GM23338 (cell line): Measurements from ENCODE around the gene PRR33. TPM values are rescaled to one million over a fixed set of nuclear protein-coding genes. Genes with fewer than 3 reads are reported as not detected.

Experiments used
- ATAC-seq: fragments of 200-7000 bp; cut with Tn5 transposase; 3 replicates; pipeline ENCODE4 v1.9.1; 2020
- DNase-seq: peaks from one replicate; pipeline ENCODE4 v3.0.0-alpha.2; 2015; ENCODE audit warnings: low spot score
- H2AFZ ChIP-seq: fragments of 200-600 bp; sonication (generic); 2 replicates; pipeline ENCODE4 v1.8.0; 2016; ENCODE audit warnings: antibody characterized with exemption, mild to moderate bottlenecking, moderate library complexity
- H3F3A ChIP-seq: fragments of 200-600 bp; sonication (generic); replicated peaks from 2 replicates; pipeline ENCODE4 v1.8.0; 2017; ENCODE audit warnings: antibody characterized with exemption, mixed run types, low read depth
- H3K27ac ChIP-seq: fragments of 200-600 bp; sonication (generic); 2 replicates; pipeline ENCODE4 v1.6.1; 2016; ENCODE audit warnings: low read depth
- H3K27me3 ChIP-seq: fragments of 200-600 bp; sonication (generic); 2 replicates; pipeline ENCODE4 v1.8.0; 2016; ENCODE audit warnings: mild to moderate bottlenecking, mixed run types, moderate library complexity; ENCODE audit not compliant: insufficient read depth
- H3K36me3 ChIP-seq: fragments of 200-600 bp; sonication (generic); 2 replicates; pipeline ENCODE4 v1.8.0; 2016; ENCODE audit warnings: mild to moderate bottlenecking; ENCODE audit not compliant: insufficient read depth
- H3K4me1 ChIP-seq: fragments of 200-600 bp; sonication (generic); 2 replicates; pipeline ENCODE4 v1.8.0; 2016; ENCODE audit warnings: mild to moderate bottlenecking, moderate library complexity; ENCODE audit not compliant: insufficient read depth
- H3K4me2 ChIP-seq: fragments of 200-600 bp; sonication (generic); 2 replicates; pipeline ENCODE4 v1.7.1; 2017; ENCODE audit warnings: mixed run types
- H3K4me3 ChIP-seq: fragments of 200-600 bp; sonication (generic); 2 replicates; pipeline ENCODE4 v1.6.1; 2016; ENCODE audit warnings: mixed run types
- H3K79me2 ChIP-seq: fragments of 200-600 bp; sonication (generic); replicated peaks from 2 replicates; pipeline ENCODE4 v1.8.0; 2017; ENCODE audit warnings: mild to moderate bottlenecking; ENCODE audit not compliant: insufficient read depth
- H3K9me2 ChIP-seq: fragments of 200-600 bp; sonication (generic); 2 replicates; pipeline ENCODE4 v1.8.0; 2017; ENCODE audit not compliant: insufficient read depth
- H4K20me1 ChIP-seq: fragments of 200-600 bp; sonication (generic); replicated peaks from 2 replicates; pipeline ENCODE4 v1.8.0; 2017; ENCODE audit warnings: mild to moderate bottlenecking; ENCODE audit not compliant: insufficient read depth
- H3K27ac Mint-ChIP-seq: 2 replicates; pipeline ENCODE4 v1.8.0; 2020; ENCODE audit warnings: inconsistent platforms, mild to moderate bottlenecking, moderate library complexity, mixed read lengths
- H3K27me3 Mint-ChIP-seq: 3 replicates; pipeline ENCODE4 v1.8.0; 2022; ENCODE audit warnings: low read depth, mild to moderate bottlenecking, moderate library complexity, mixed read lengths, inconsistent platforms; ENCODE audit not compliant: insufficient read depth, poor library complexity
- H3K36me3 Mint-ChIP-seq: 3 replicates; pipeline ENCODE4 v1.8.0; 2021; ENCODE audit warnings: low read depth, mild to moderate bottlenecking, inconsistent platforms, moderate library complexity, mixed read lengths
- H3K4me1 Mint-ChIP-seq: 3 replicates; pipeline ENCODE4 v1.8.0; 2020; ENCODE audit warnings: mild to moderate bottlenecking, inconsistent platforms, mixed read lengths
- H3K4me3 Mint-ChIP-seq: 3 replicates; pipeline ENCODE4 v1.8.0; 2021; ENCODE audit warnings: moderate library complexity, mild to moderate bottlenecking, inconsistent platforms, mixed read lengths
- H3K9me3 Mint-ChIP-seq: 3 replicates; pipeline ENCODE4 v1.8.0; 2020; ENCODE audit warnings: moderate library complexity, mild to moderate bottlenecking, inconsistent platforms, mixed read lengths
- CREB1 ChIP-seq: fragments of 250-450 bp; sonication (Bioruptor Pico); IDR thresholded peaks from 2 replicates; pipeline ENCODE4 v1.5.0; 2020; ENCODE audit warnings: low read depth, mild to moderate bottlenecking, moderate library complexity
- CTCF ChIP-seq, 2 experiments: fragments of 200-600 bp in 1 of 2; sonication (generic) in 1 of 2; conservative IDR thresholded peaks; 2 replicates each; pipeline versions ENCODE4 v1.5.1 to v1.6.1; 2016 to 2017; ENCODE audit warnings: antibody characterized with exemption in 2 of 2, low read depth in 2 of 2, mild to moderate bottlenecking in 2 of 2, moderate library complexity in 1 of 2
- ETS1 ChIP-seq: IDR thresholded peaks from 2 replicates; pipeline ENCODE4 v1.6.1; 2016; ENCODE audit warnings: antibody characterized with exemption
- EZH2 ChIP-seq: fragments of 200-600 bp; sonication (generic); IDR thresholded peaks from one replicate; pipeline ENCODE4 v1.8.0; 2017; ENCODE audit warnings: antibody characterized with exemption, mild to moderate bottlenecking, low read depth; ENCODE audit not compliant: unreplicated experiment
- EZH2phosphoT487 ChIP-seq: fragments of 200-600 bp; sonication (generic); IDR thresholded peaks from one replicate; pipeline ENCODE4 v1.8.1; 2018; ENCODE audit warnings: antibody characterized with exemption; ENCODE audit not compliant: unreplicated experiment
- JUNB ChIP-seq: IDR thresholded peaks from one replicate; pipeline ENCODE4 v1.6.1; 2016; ENCODE audit warnings: antibody characterized with exemption; ENCODE audit not compliant: unreplicated experiment
- POLR2AphosphoS5 ChIP-seq: IDR thresholded peaks from 2 replicates; pipeline ENCODE4 v1.6.1; 2016; ENCODE audit warnings: antibody characterized with exemption, low read depth
- REST ChIP-seq: IDR thresholded peaks from one replicate; pipeline ENCODE4 v1.6.1; 2018; ENCODE audit warnings: antibody characterized with exemption; ENCODE audit not compliant: unreplicated experiment
- STAT1 ChIP-seq: IDR thresholded peaks from one replicate; pipeline ENCODE4 v1.6.1; 2016; ENCODE audit warnings: antibody characterized with exemption; ENCODE audit not compliant: unreplicated experiment
- ZNF114 ChIP-seq: fragments of 250-450 bp; sonication (Bioruptor Pico); IDR thresholded peaks from 2 replicates; pipeline ENCODE4 v1.5.0; 2020; ENCODE audit warnings: mild to moderate bottlenecking, moderate library complexity
- ZNF331 ChIP-seq: fragments of 250-450 bp; sonication (Bioruptor Pico); IDR thresholded peaks from 2 replicates; pipeline ENCODE4 v1.5.0; 2020; ENCODE audit warnings: low read depth, mild to moderate bottlenecking, moderate library complexity
- polyA plus RNA-seq: library from polyadenylated mRNA; unstranded; fragments of >200 nt; fragmentation: Nextera tagmentation; extraction: Ambion mirVana; gene quantifications from 2 replicates; pipeline ENCODE4 v1.2.1, GENCODE V29; 2016
- total RNA-seq: library from RNA; depleted of rRNA; stranded (reverse); fragments of >200 nt; shearing (Covaris generic); gene quantifications from 2 replicates; pipeline ENCODE4 v1.2.3, GENCODE V29; 2014

Gene PRR33
- total and polyA plus RNA-seq, 2 experiments from 2014 or later: not detected

- Mint-ChIP-seq H3K4me3 (no peak overlapping the region), H3K4me1 (no peaks in the 10 kb centered on the region), H3K27me3 (peaks cover 2% of the 10 kb centered on the region), H3K9me3 (no peaks in the 10 kb centered on the region), H3K27ac (no peak overlapping the region), H3K36me3 (no peaks in the 10 kb centered on the region)
- no peak overlapping the region for H2AFZ ChIP-seq
- no peaks in the 10 kb centered on the region for H3K4me1 ChIP-seq
- no peak for ATAC-seq
- H3F3A ChIP-seq: no peaks in the 10 kb centered on the region
- H3K27me3 ChIP-seq: no peaks in the 10 kb centered on the region
- no peaks in the 10 kb centered on the region for H3K9me2 ChIP-seq
- no peak overlapping the region for H3K27ac ChIP-seq
- DNase-seq: no peak
- no peaks in the 10 kb centered on the region for H3K79me2 ChIP-seq
- no peaks in the 10 kb centered on the region for H4K20me1 ChIP-seq
- TF ChIP-seq JUNB (no peak), ZNF114 (CRISPR knock-in tag) (no peak), REST (no peak), ZNF331 (CRISPR knock-in tag) (no peak), ETS1 (no peak), EZH2 (no peak)
- no peak overlapping the region for H3K4me2 ChIP-seq
- H3K36me3 ChIP-seq: no peaks in the 10 kb centered on the region
- no peak overlapping the region for H3K4me3 ChIP-seq
These were observed 33.1 kb upstream of the PRR33 start for GRCh38 chr11:1924646-1925372.

GRCh38 chr11:1924181-1924580 lies 32.5 kb upstream of the PRR33 start:
- H3K27me3 Mint-ChIP-seq: peaks cover 2% of the 10 kb centered on the region
- no peak overlapping the region for H3K27ac Mint-ChIP-seq
- no peaks in the 10 kb centered on the region for H3K4me1 ChIP-seq
- no peaks in the 10 kb centered on the region for H3F3A ChIP-seq
- no peak overlapping the region for H3K4me2 ChIP-seq
- no peak overlapping the region for H3K27ac ChIP-seq
- ATAC-seq (no peak), DNase-seq (no peak)
- no peaks in the 10 kb centered on the region for H3K79me2 ChIP-seq
- H4K20me1 ChIP-seq: no peaks in the 10 kb centered on the region
- no peaks in the 10 kb centered on the region for H3K36me3 Mint-ChIP-seq
- no peaks in the 10 kb centered on the region for H3K9me2 ChIP-seq
- H3K27me3 ChIP-seq: no peaks in the 10 kb centered on the region
- no peaks in the 10 kb centered on the region for H3K9me3 Mint-ChIP-seq
- no peak overlapping the region for H3K4me3 ChIP-seq
- H3K36me3 ChIP-seq: no peaks in the 10 kb centered on the region
- no peak overlapping the region for H2AFZ ChIP-seq
- H3K4me1 Mint-ChIP-seq: no peaks in the 10 kb centered on the region
- H3K4me3 Mint-ChIP-seq: no peak overlapping the region
- no peak for TF ChIP-seq EZH2
- TF ChIP-seq CTCF (conservative IDR thresholded peaks at IDR 0.05; ENCODE audit: low read depth in 2 of 2): no peak
- no peak for TF ChIP-seq ETS1
- no peak for TF ChIP-seq CREB1 (CRISPR knock-in tag)
- no peak for TF ChIP-seq POLR2AphosphoS5
- no peak for TF ChIP-seq STAT1
- no peak for TF ChIP-seq EZH2phosphoT487
